Uterus (tissue), 4 donors: ENCODE data around the gene OMG. TPM values are rescaled to one million over a fixed set of nuclear protein-coding genes. Genes with fewer than 3 reads are reported as not detected.

Experiments used
- DNase-seq, 2 donors: peaks; one replicate each; pipeline ENCODE4 v3.0.0-alpha.2; 2019 to 2020
- H3K27ac ChIP-seq, 2 donors: fragments of 200-600 bp; sonication (generic); 1 replicate in 1 of 2; 2 replicates in 1 of 2; pipeline ENCODE4 v1.5.1; 2016 to 2018
- H3K27me3 ChIP-seq, 2 donors: fragments of 200-600 bp; sonication (generic); one replicate each; pipeline ENCODE4 v1.5.1; 2018 to 2019; ENCODE audit warnings: control low read depth in 1 of 2
- H3K36me3 ChIP-seq, 2 donors: fragments of 200-600 bp; sonication (generic); one replicate each; pipeline ENCODE4 v1.5.1; 2019; ENCODE audit warnings: control low read depth in 1 of 2
- H3K4me1 ChIP-seq, 2 donors: fragments of 200-600 bp; sonication (generic); one replicate each; pipeline ENCODE4 v1.5.1; 2018 to 2019; ENCODE audit warnings: control low read depth in 1 of 2
- H3K4me3 ChIP-seq, 2 donors: fragments of 200-600 bp; sonication (generic); 1 replicate in 1 of 2; 2 replicates in 1 of 2; pipeline ENCODE4 v1.5.1; 2018 to 2019; ENCODE audit warnings: mild to moderate bottlenecking in 1 of 2
- H3K9me3 ChIP-seq, 2 donors: fragments of 200-600 bp; sonication (generic); one replicate each; pipeline ENCODE4 v1.5.1; 2019; ENCODE audit warnings: control low read depth in 1 of 2
- CTCF ChIP-seq, 4 experiments: fragments of 200-600 bp in 2 of 4; fragments of 450-650 bp in 2 of 4; sonication (generic) in 2 of 4; IDR thresholded peaks; one replicate each; pipeline ENCODE4 v1.5.1; 2016 to 2019; ENCODE audit warnings: antibody characterized with exemption in 4 of 4, mild to moderate bottlenecking in 2 of 4, moderate library complexity in 1 of 4
- POLR2A ChIP-seq, 2 donors: fragments of 450-650 bp; IDR thresholded peaks; one replicate each; pipeline ENCODE4 v1.6.1; 2016; ENCODE audit warnings: antibody characterized with exemption in 2 of 2, mild to moderate bottlenecking in 1 of 2, moderate library complexity in 1 of 2
- intact Hi-C: fragments of 100-400 bp; cut with DNase I; formaldehyde crosslinking; loops from one replicate; pipeline ENCODE4 v1.15.1; 2023; ENCODE audit warnings: low total_unique reads
- total RNA-seq, 4 donors: library from RNA; depleted of rRNA in 3 of 4; stranded (reverse); fragments of >200 nt in 3 of 4; gene quantifications; one replicate each; pipeline versions ENCODE4 v1.1.0 to v1.2.4, GENCODE V29; 2014 to 2023
- donor health status: DM: yes; HTN: yes; CAD: no.

OMG gene
- total RNA-seq, 4 donors from 2014 or later = 0.51 to 1.0 TPM; not detected in 2

GRCh38 chr17:31252741-31253140 lies 44.3 kb downstream of the OMG start:
- H3K27ac ChIP-seq = no peak overlapping the region
- H3K4me3 ChIP-seq = no peak overlapping the region
- H3K27me3 ChIP-seq = no peaks in the 10 kb centered on the region
- TF ChIP-seq POLR2A (IDR thresholded peaks at IDR 0.05) (no peak), CTCF (IDR thresholded peaks at IDR 0.05) (no peak)
- DNase-seq = no peak
- H3K9me3 ChIP-seq = no peaks in the 10 kb centered on the region
- H3K36me3 ChIP-seq = no peaks in the 10 kb centered on the region
- H3K4me1 ChIP-seq = peaks cover 0 to 5% of the 10 kb centered on the region in 2 donors
- intact Hi-C loops = no loop called here

- Histone ChIP-seq H3K4me3 (no peak overlapping the region), H3K27me3 (no peaks in the 10 kb centered on the region), H3K27ac (no peak overlapping the region), H3K4me1 (peaks cover 0 to 5% of the 10 kb centered on the region in 2 donors), H3K36me3 (no peaks in the 10 kb centered on the region), H3K9me3 (no peaks in the 10 kb centered on the region)
- no peak for DNase-seq
- intact Hi-C loops = no loop called here
- TF ChIP-seq POLR2A (IDR thresholded peaks at IDR 0.05) = no peak
- TF ChIP-seq CTCF (IDR thresholded peaks at IDR 0.05) = no peak
These were observed 45.1 kb downstream of the OMG start for GRCh38 chr17:31251970-31252328.

- TF ChIP-seq CTCF (IDR thresholded peaks at IDR 0.05) (no peak), POLR2A (IDR thresholded peaks at IDR 0.05) (no peak)
- Histone ChIP-seq H3K4me1 (peaks cover 0 to 5% of the 10 kb centered on the region in 2 donors), H3K27ac (peak overlapping the region in 1 of 2 donors; percentile 12), H3K4me3 (no peak overlapping the region), H3K9me3 (no peaks in the 10 kb centered on the region), H3K36me3 (no peaks in the 10 kb centered on the region), H3K27me3 (no peaks in the 10 kb centered on the region)
- intact Hi-C loops = no loop called here
- DNase-seq = no peak
These were observed 45.7 kb downstream of the OMG start for GRCh38 chr17:31251105-31251969.

GRCh38 chr17:31250229-31250628 lies 46.8 kb downstream of the OMG start:
- H3K27ac ChIP-seq = peak overlapping the region in 1 of 2 donors; percentile 12
- DNase-seq = no peak

More at GRCh38 chr17:31250229-31250628, 46.8 kb downstream of the OMG start:
- Histone ChIP-seq H3K27me3 (no peaks in the 10 kb centered on the region), H3K4me3 (no peak overlapping the region), H3K36me3 (no peaks in the 10 kb centered on the region), H3K9me3 (no peaks in the 10 kb centered on the region), H3K4me1 (peaks cover 0 to 5% of the 10 kb centered on the region in 2 donors)
- TF ChIP-seq CTCF (IDR thresholded peaks at IDR 0.05) (no peak), POLR2A (IDR thresholded peaks at IDR 0.05) (no peak)
- intact Hi-C loops = no loop called here
